Activated naive CD4-positive, alpha-beta T cell treated with anti-CD3 and anti-CD28 coated beads, Interleukin-2, amount 10 ng/mL, durations not matched to agents 7 days and 5 days (primary cell): ENCODE data around the gene MTMR3.
A peak's percentile ranks its signal among the peaks of the same experiment; 100 is the strongest.
"Not testable (repeated sequence)": the region's sequence is repeated elsewhere in the genome, so short reads cannot be mapped to it uniquely, and the experiment has no call there.

ENCODE experiments used
- CTCF ChIA-PET: fragments of 350-600 bp; sonication (Branson Sonifier 250); formaldehyde crosslinking; loops from one replicate; lab custom pipeline; 2021; ENCODE audit warnings: antibody characterized with exemption; lab: Charles Lee
- DNase-seq: peaks from one replicate; pipeline ENCODE4 v3.0.0-alpha.2; 2020
- H3K27ac Mint-ChIP-seq: one replicate; pipeline ENCODE4 v1.8.0; 2021; ENCODE audit warnings: mild to moderate bottlenecking, moderate library complexity, mixed read lengths
- H3K27me3 Mint-ChIP-seq: one replicate; pipeline ENCODE4 v1.8.0; 2021; ENCODE audit warnings: mild to moderate bottlenecking, mixed read lengths
- H3K36me3 Mint-ChIP-seq: one replicate; pipeline ENCODE4 v1.8.0; 2021; ENCODE audit warnings: mixed read lengths
- H3K4me1 Mint-ChIP-seq: one replicate; pipeline ENCODE4 v1.8.0; 2021; ENCODE audit warnings: mixed read lengths
- H3K4me3 Mint-ChIP-seq: one replicate; pipeline ENCODE4 v1.8.0; 2021; ENCODE audit warnings: mild to moderate bottlenecking, moderate library complexity, mixed read lengths
- H3K9me3 Mint-ChIP-seq: one replicate; pipeline ENCODE4 v1.8.0; 2021; ENCODE audit warnings: mixed read lengths

Gene MTMR3

GRCh38 chr22:29855611-29856181, 27.3 kb upstream of the MTMR3 start:
- H3K9me3 Mint-ChIP-seq: no peaks in the 10 kb centered on the region
- DNase-seq: no peak
- H3K36me3 Mint-ChIP-seq: no peaks in the 10 kb centered on the region
- CTCF ChIA-PET: interaction anchor here (0.6 kb wide), 1 partner anchor 148 kb away, joined by 3 read pairs; no protein-coding TSS in a partner anchor
- no peak overlapping the region for H3K27ac Mint-ChIP-seq
- no peaks in the 10 kb centered on the region for H3K4me1 Mint-ChIP-seq
- no peak overlapping the region for H3K4me3 Mint-ChIP-seq
- peaks cover 8% of the 10 kb centered on the region for H3K27me3 Mint-ChIP-seq

- Mint-ChIP-seq H3K27ac (no peak overlapping the region), H3K9me3 (no peaks in the 10 kb centered on the region), H3K4me1 (no peaks in the 10 kb centered on the region), H3K4me3 (no peak overlapping the region), H3K36me3 (no peaks in the 10 kb centered on the region), H3K27me3 (peaks cover 9% of the 10 kb centered on the region)
- no peak for DNase-seq
- CTCF ChIA-PET: no interaction called here
Measured at GRCh38 chr22:29856496-29856895, 26.5 kb upstream of the MTMR3 start.

GRCh38 chr22:29859030-29859429, 23.9 kb upstream of the MTMR3 start:
- not testable (repeated sequence) for H3K27me3 Mint-ChIP-seq, H3K4me1 Mint-ChIP-seq, H3K9me3 Mint-ChIP-seq, H3K4me3 Mint-ChIP-seq, DNase-seq, H3K36me3 Mint-ChIP-seq, H3K27ac Mint-ChIP-seq
- CTCF ChIA-PET: interaction anchor here (0.6 kb wide), 1 partner anchor 215 kb away, joined by 5 read pairs; no protein-coding TSS in a partner anchor

- CTCF ChIA-PET: interaction anchor here (0.7 kb wide), 2 partner anchors 26 to 49 kb away, joined by 3 to 4 read pairs; no protein-coding TSS in a partner anchor
- Mint-ChIP-seq H3K36me3 (no peaks in the 10 kb centered on the region), H3K27me3 (peaks cover 6% of the 10 kb centered on the region)
Measured at GRCh38 chr22:29860006-29860766, 22.8 kb upstream of the MTMR3 start.

GRCh38 chr22:29861672-29862297, 21.2 kb upstream of the MTMR3 start:
- no peaks in the 10 kb centered on the region for H3K36me3 Mint-ChIP-seq
- H3K27me3 Mint-ChIP-seq: peaks cover 8% of the 10 kb centered on the region
- H3K9me3 Mint-ChIP-seq: no peaks in the 10 kb centered on the region
- H3K4me3 Mint-ChIP-seq: no peak overlapping the region
- DNase-seq: no peak
- CTCF ChIA-PET: interaction anchor here (1.0 to 1.4 kb wide), 2 partner anchors 12 to 19 kb away, joined by 4 to 5 read pairs; no protein-coding TSS in a partner anchor
- H3K27ac Mint-ChIP-seq: no peak overlapping the region
- no peaks in the 10 kb centered on the region for H3K4me1 Mint-ChIP-seq

More at GRCh38 chr22:29860006-29860766, 22.8 kb upstream of the MTMR3 start:
- Mint-ChIP-seq H3K4me3 (no peak overlapping the region), H3K4me1 (no peaks in the 10 kb centered on the region), H3K9me3 (no peaks in the 10 kb centered on the region), H3K27ac (no peak overlapping the region)
- DNase-seq: no peak

- peaks cover 11% of the 10 kb centered on the region for H3K27me3 Mint-ChIP-seq
- H3K36me3 Mint-ChIP-seq, H3K27ac Mint-ChIP-seq, DNase-seq, H3K9me3 Mint-ChIP-seq, H3K4me3 Mint-ChIP-seq, H3K4me1 Mint-ChIP-seq, CTCF ChIA-PET: not testable (repeated sequence)
Measured at GRCh38 chr22:29865572-29865971, 17.4 kb upstream of the MTMR3 start.

- Mint-ChIP-seq H3K9me3 (no peaks in the 10 kb centered on the region), H3K4me1 (peaks cover 7% of the 10 kb centered on the region), H3K27ac (no peak overlapping the region), H3K4me3 (no peak overlapping the region), H3K36me3 (no peaks in the 10 kb centered on the region), H3K27me3 (peaks cover 12% of the 10 kb centered on the region)
- CTCF ChIA-PET: no interaction called here
- no peak for DNase-seq
Measured at GRCh38 chr22:29867260-29867659, 15.7 kb upstream of the MTMR3 start.

GRCh38 chr22:29867851-29868250, 15.1 kb upstream of the MTMR3 start:
- H3K4me3 Mint-ChIP-seq: no peak overlapping the region
- CTCF ChIA-PET: no interaction called here

GRCh38 chr22:29870574-29870973, 12.4 kb upstream of the MTMR3 start:
- Mint-ChIP-seq H3K27me3 (peaks cover 19% of the 10 kb centered on the region), H3K4me1 (peaks cover 7% of the 10 kb centered on the region), H3K36me3 (no peaks in the 10 kb centered on the region), H3K9me3 (no peaks in the 10 kb centered on the region), H3K27ac (no peak overlapping the region), H3K4me3 (no peak overlapping the region)
- peak; percentile 26 for DNase-seq
- CTCF ChIA-PET: interaction anchor here (1.3 kb wide), 1 partner anchor 13 kb away, joined by 3 read pairs; no protein-coding TSS in a partner anchor

More at GRCh38 chr22:29867851-29868250, 15.1 kb upstream of the MTMR3 start:
- Mint-ChIP-seq H3K4me1 (peaks cover 7% of the 10 kb centered on the region), H3K27ac (no peak overlapping the region), H3K27me3 (peaks cover 17% of the 10 kb centered on the region), H3K36me3 (no peaks in the 10 kb centered on the region), H3K9me3 (no peaks in the 10 kb centered on the region)
- no peak for DNase-seq

- CTCF ChIA-PET: no interaction called here
- DNase-seq: no peak
- Mint-ChIP-seq H3K36me3 (no peaks in the 10 kb centered on the region), H3K27ac (no peak overlapping the region), H3K4me1 (peaks cover 7% of the 10 kb centered on the region), H3K4me3 (no peak overlapping the region), H3K9me3 (no peaks in the 10 kb centered on the region), H3K27me3 (peaks cover 19% of the 10 kb centered on the region)
Measured at GRCh38 chr22:29871684-29872083, 11.3 kb upstream of the MTMR3 start.

- peaks cover 7% of the 10 kb centered on the region for H3K4me1 Mint-ChIP-seq
- CTCF ChIA-PET: no interaction called here
- no peak overlapping the region for H3K4me3 Mint-ChIP-seq
- no peak for DNase-seq
- H3K36me3 Mint-ChIP-seq: no peaks in the 10 kb centered on the region
- peaks cover 17% of the 10 kb centered on the region for H3K27me3 Mint-ChIP-seq
- no peaks in the 10 kb centered on the region for H3K9me3 Mint-ChIP-seq
- no peak overlapping the region for H3K27ac Mint-ChIP-seq
Measured at GRCh38 chr22:29872144-29872893, 10.7 kb upstream of the MTMR3 start.

- CTCF ChIA-PET: no interaction called here
- Mint-ChIP-seq H3K4me1 (peaks cover 7% of the 10 kb centered on the region), H3K4me3 (no peak overlapping the region), H3K36me3 (no peaks in the 10 kb centered on the region), H3K27ac (no peak overlapping the region), H3K9me3 (no peaks in the 10 kb centered on the region), H3K27me3 (peaks cover 22% of the 10 kb centered on the region)
- DNase-seq: no peak
Measured at GRCh38 chr22:29872989-29873388, 10.0 kb upstream of the MTMR3 start.

GRCh38 chr22:29873943-29874342, 9.0 kb upstream of the MTMR3 start:
- no peak overlapping the region for H3K4me3 Mint-ChIP-seq
- CTCF ChIA-PET: no interaction called here
- peaks cover 7% of the 10 kb centered on the region for H3K4me1 Mint-ChIP-seq
- no peak for DNase-seq
- H3K27me3 Mint-ChIP-seq: peaks cover 29% of the 10 kb centered on the region
- no peak overlapping the region for H3K27ac Mint-ChIP-seq
- no peaks in the 10 kb centered on the region for H3K36me3 Mint-ChIP-seq
- H3K9me3 Mint-ChIP-seq: no peaks in the 10 kb centered on the region

- CTCF ChIA-PET: interaction anchor here (0.6 kb wide), 1 partner anchor 241 kb away, joined by 4 read pairs; no protein-coding TSS in a partner anchor
- Mint-ChIP-seq H3K4me3 (no peak overlapping the region), H3K36me3 (no peaks in the 10 kb centered on the region), H3K4me1 (peaks cover 3% of the 10 kb centered on the region), H3K27ac (no peak overlapping the region), H3K9me3 (no peaks in the 10 kb centered on the region), H3K27me3 (peaks cover 33% of the 10 kb centered on the region)
- no peak for DNase-seq
Measured at GRCh38 chr22:29877620-29878019, 5.4 kb upstream of the MTMR3 start.
